Lower leg skin (tissue), 3 donors: Measurements from ENCODE around the gene REL.

Source experiments
- POLR2A ChIP-seq, 2 donors: fragments of 450-650 bp; IDR thresholded peaks; one replicate each; pipeline ENCODE4 v1.6.1; 2016 to 2017; ENCODE audit warnings: antibody characterized with exemption in 2 of 2, mild to moderate bottlenecking in 1 of 2, moderate library complexity in 1 of 2
- TF ChIP-seq, protein P1 (sequence below), 3 donors: fragments of 450-650 bp; IDR thresholded peaks; one replicate each; pipeline ENCODE4 v1.5.1; 2016; ENCODE audit warnings: antibody characterized with exemption in 3 of 3, mild to moderate bottlenecking in 3 of 3, moderate library complexity in 2 of 3

GRCh38 chr2:60872510-60872928 lies 8.9 kb upstream of the REL start:
- no peak for TF ChIP-seq POLR2A (IDR thresholded peaks at IDR 0.05)
- TF ChIP-seq, protein P1, sequence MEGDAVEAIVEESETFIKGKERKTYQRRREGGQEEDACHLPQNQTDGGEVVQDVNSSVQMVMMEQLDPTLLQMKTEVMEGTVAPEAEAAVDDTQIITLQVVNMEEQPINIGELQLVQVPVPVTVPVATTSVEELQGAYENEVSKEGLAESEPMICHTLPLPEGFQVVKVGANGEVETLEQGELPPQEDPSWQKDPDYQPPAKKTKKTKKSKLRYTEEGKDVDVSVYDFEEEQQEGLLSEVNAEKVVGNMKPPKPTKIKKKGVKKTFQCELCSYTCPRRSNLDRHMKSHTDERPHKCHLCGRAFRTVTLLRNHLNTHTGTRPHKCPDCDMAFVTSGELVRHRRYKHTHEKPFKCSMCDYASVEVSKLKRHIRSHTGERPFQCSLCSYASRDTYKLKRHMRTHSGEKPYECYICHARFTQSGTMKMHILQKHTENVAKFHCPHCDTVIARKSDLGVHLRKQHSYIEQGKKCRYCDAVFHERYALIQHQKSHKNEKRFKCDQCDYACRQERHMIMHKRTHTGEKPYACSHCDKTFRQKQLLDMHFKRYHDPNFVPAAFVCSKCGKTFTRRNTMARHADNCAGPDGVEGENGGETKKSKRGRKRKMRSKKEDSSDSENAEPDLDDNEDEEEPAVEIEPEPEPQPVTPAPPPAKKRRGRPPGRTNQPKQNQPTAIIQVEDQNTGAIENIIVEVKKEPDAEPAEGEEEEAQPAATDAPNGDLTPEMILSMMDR (IDR thresholded peaks at IDR 0.05) = no peak
